Measurements from ENCODE around the gene DHFR2.
"Not testable (repeated sequence)": the region's sequence is repeated elsewhere in the genome, so short reads cannot be mapped to it uniquely, and the experiment has no call there.

The DHFR2 gene

DNA sequence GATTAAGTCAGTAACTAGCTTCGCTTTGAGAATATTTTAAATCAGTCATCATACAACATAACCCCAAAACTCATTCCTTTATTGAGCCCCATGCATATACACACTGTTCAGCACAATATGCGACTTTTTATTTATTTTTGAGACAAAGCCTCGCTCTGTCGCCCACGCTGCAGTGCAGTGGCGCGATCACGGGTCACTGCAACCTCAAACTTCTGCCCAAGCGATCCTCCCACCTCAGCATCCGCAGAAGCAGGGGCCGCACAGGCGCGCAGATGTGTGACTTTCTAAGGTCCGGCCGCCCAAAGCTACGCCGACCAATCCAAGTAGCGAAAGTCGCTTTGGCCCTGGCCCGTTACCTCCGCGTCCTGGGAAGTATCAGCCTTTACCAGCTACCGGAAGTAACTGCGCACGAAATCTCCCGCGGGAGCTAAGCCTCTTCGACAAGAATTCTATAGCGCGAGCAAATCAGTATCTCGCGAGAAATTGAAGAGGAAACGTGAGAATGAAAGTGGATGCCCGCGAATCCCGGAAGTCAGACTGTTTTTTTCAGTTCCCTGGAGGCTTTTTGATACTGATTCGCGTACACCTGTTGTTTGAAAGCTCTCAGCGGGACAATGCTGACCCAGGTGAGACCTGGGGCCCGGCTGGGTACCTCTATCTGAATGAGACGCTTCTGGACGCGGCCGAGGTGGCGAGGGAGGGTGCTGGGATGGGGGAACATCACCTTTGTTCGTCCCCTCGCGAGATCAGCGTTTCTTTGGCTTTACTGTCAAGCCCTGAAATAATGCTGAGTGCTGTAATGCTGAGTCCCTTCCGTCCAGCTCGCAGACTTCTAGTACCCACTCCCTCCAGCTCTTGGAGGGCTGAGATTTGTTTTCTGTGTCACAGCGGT, at the start of gene DHFR2, which contains the start of gene NSUN3:
Gene DHFR2, minus strand, starts transcription at position 404 of the 892 bp plus-strand sequence. CDS start 1,405 bp downstream, outside the sequence.
Gene NSUN3, plus strand, starts transcription at position 549 of the 892 bp plus-strand sequence. Its CDS starts 66 bp downstream, at position 615.
- DNase-seq (ENCODE audit: low read depth) = peak; percentile 97

DNA sequence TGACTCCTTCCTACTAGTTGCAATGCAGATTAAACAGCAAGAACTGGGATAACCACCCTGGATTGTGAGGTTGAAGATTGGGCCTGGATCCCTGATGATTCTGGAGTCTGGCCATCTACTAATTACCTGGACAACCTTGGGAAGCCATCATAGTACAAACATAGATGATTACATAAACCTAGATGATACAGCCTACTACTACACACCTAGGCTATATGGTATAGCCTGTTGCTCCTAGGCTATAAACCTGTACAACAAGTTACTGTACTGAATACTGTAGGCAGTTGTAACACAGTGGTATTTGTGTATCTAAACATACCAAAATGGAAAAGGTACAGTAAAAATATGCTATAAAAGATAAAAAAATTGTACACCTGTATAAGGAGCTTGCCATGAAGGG, 48.1 kb upstream of the DHFR2 start:
- DNase-seq (ENCODE audit: low read depth) = no peak

DNA sequence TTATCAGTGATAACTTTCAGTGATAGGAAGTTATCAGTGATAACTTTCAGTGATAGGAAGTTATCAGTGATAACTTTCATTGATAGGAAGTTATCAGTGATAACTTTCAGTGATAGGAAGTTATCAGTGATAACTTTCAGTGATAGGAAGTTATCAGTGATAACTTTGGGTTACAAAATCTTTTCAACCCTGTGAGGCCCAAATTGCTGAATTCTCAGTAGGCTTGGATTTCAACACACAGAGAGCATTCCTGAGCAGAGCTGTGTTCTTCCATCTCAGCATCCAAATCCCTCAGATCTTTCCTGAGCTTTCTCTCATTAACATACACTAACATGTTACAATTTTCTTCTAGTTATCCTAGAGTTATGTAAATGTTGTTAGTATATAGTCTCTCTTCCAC, 47.5 kb upstream of the DHFR2 start:
- not testable (repeated sequence) for DNase-seq (ENCODE audit: low read depth)

DNA sequence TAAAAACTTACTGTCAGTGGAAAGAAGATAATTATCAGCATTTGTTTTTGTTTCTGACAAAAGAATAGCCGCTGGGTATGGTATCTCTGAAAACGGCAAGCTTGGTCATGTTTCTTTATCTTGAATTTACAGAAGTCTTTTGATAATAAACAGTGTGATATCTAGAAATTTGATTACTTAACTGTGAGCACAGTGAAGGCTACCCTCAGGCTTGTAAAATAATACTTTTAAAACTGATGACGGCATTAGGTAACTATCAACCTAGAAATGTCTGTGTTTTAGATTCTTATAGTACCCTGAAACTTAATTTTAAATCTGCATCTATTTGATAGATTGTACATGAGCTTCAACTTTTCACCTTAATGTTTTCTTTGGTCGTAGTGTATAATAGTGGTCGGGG, 43.6 kb upstream of the DHFR2 start:
- DNase-seq (ENCODE audit: low read depth) = no peak

DNA sequence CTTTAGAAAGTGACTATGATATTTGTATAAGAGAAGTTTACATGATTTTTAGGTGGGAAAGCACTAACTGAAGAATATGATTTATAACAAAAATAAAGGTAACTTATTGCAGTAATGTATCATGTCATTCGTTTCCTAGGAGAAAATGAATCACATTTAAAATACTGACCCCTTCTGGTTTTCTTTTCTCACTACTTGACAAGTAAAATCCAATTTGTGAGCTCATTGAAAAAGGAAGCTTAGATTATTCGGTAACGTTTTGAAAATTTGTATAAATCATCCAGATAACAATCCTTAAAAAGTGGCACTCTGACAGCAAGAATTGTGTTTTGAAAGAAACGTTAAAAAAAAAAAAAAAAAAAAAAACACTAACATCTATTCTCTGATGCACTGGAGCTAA, 39.1 kb upstream of the DHFR2 start:
- DNase-seq (ENCODE audit: low read depth) = no peak

DNA sequence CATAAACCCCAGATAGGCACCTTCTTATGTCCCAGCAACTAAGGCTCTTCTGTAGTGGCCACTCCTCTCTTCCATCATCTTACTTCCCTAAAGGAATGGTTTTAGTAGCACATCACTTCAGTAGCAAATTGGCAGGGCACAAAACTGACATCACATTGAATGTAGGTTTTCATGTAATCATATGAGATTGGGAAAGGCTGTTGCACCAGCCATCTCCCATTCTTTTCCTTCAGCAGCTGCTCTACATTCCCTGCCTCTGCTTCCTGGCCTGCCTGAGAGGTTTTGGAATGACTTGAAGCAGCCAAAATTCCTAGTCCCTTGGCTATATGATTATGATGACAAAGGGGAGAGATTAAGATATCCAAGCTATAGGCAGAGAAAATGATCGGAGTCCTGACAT, 36.6 kb upstream of the DHFR2 start:
- DNase-seq (ENCODE audit: low read depth) = no peak

DNA sequence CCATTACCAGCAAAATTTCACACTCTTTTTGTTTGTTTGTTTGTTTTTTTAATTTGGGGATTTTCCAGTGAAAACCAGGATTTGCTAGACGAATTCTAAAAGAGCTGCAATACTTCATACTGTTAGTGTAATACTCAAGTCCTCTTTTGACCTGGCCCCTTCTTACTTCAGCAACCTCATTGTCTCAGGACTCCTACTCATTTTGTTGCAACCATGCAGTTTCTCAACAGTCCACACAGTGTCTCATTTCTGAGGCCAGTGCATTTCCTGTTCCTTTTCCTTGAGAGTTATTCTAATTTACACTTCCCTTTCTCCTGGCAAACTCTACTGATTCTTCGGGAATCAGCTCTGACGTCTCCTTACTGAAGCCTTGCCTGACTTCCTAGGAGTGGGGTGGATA, 35.7 kb upstream of the DHFR2 start:
- DNase-seq (ENCODE audit: low read depth) = no peak

DNA sequence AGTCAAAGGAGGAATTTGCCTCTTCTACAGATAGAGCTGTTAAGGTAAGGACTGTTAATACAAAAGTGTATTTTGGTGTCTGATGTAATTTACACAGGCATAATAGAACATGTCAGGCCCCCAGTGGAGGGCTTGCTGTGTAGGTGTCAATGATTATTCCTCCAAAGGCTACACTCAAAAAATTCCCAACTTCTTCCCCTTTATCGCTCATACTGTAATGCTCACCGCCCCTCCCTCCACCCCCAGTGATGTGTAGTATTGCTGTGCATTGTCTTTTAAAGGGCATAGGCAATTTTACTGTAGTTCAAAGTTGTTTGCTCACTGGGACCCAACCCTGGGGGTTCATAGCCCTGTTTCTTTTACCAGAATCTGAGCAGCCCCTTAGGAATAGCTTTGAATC, 32.4 kb upstream of the DHFR2 start:
- no peak for DNase-seq (ENCODE audit: low read depth)

DNA sequence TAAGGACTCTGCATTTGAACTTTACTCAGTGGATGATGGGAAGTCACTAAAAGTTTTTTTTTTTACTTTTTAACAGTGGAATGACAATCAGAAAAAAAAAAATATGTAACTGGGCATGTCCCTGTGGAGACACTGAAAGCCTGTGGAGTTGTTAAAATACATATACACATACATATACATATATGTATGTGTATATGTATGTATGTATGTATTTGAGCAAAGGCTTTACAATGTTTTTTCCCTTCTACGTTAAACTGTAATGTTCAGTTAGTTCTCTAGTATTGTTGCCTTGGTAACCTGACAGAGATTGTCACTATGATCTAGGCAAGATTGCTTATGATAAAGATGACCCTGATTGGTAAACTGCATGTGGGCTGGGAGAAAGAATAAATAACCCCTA, 30.4 kb upstream of the DHFR2 start:
- DNase-seq (ENCODE audit: low read depth) = no peak

DNA sequence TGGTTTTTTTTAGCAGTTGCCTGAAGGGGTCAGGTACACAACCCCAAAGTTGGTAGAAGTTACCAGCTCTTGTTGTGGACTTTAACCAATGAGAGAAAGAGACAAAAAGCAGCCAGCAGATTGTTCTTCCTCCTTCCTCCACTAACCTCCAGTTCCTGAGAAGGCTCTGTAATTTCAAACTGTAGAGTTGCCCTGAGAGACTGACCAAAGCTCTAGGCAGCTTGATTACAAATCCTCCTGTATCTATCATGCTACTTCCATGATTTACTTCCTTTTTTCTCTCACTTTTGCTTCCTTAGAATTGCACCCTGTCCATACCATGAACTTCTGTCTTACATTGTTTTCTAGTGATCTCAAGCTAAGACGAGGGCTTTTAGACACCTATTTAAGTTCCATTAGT, 29.4 kb upstream of the DHFR2 start:
- no peak for DNase-seq (ENCODE audit: low read depth)

DNA sequence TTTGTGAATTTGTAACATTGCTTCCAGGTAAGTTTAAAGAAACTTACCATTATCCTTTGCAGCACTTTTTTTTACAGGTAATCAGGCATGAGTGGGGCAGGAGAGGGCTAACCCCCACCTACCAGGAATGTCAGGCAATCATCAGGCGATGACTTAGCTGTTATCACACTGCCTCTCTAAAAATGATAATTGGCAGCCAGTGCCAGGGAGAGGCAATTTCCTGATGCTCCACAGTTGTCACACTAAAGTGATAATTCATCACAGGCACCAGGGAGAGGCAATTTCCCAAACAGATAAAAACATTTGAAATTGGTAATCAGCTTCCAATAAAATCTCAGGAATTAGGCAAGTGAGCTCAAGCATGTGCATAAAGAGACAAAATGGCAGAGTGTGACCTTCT, 26.4 kb upstream of the DHFR2 start:
- DNase-seq (ENCODE audit: low read depth) = no peak

DNA sequence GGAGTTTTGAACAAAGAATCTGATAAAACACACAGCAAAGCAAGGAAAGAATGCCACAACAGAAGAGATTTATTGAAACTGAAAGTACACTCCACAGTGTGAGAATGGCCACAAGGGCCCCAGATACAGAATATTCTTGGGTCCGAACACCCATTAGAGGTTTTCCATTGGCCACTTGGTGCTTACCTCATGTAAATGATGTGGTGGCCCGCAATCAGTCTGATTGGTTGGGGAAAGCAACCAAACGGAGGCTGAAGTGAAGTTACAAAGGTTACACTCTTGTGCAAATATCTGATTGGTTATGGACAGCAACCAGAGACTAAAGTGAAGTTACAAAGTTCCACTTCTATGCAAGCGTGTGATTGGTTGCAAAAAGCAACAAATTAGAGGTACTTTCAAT, 20.5 kb upstream of the DHFR2 start:
- no peak for DNase-seq (ENCODE audit: low read depth)

DNA sequence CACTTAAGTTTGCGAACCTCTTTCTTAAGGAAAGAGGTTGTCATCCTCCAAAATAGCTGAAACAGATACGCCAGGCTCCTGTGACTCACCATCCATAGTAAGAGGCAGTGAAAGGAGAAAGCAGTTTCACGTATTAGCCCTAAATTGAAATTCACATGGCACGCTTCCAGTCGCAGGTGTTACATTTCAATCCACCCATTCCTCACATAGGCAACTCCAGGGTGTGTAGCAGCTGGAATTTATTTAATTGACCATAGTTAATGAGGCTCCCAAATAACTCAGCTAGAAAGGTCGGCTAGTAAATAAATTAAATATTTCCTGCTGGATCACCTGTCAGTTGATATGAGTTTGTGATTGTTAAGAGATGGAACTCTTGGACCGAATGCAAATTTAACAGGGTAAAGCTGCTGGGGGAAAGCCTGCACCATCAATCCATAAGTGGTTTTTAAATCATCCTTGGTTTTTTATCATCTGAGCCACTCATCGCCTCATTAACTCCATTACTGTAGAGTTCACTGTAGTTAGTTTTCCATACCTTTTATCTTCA, 19.7 kb upstream of the DHFR2 start:
- DNase-seq (ENCODE audit: low read depth) = no peak

DNA sequence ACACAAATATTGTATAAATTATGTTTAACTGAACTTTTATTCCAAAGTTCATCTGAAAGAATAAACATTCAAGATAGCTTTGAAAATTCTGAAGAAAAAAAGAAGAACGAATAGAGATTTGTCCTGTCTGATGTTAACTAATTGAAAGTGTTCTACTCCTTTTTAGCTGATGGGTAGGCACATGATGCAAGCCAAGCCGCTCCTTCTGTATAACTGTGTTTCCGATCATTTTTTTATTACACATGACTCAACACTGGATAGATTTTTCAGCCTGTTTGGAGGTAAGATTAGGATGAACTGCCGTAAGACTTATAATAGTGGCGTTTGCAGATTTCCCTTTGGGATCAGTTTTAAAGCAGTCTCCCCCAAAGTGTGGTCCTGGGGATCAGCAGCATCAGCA, 19.2 kb upstream of the DHFR2 start:
- no peak for DNase-seq (ENCODE audit: low read depth)

DNA sequence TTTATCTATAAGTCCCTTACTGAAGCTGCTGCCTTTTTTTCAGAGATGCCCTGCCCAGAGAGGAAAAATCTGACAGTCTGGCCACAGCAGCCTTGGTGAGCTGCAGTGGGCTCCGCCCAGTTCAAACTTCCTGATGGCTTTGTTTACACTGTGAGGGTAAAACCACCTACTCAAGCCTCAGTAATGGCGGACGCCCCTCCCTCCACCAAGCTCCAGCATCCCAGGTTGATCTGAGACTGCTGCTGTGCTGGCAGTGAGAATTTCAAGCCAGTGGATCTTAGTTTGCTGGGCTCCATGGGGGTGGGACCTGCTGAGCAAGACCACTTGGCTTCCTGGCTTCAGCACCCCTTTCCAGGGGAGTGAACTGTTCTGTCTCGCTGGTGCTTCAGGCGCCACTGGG, 17.8 kb upstream of the DHFR2 start:
- DNase-seq (ENCODE audit: low read depth) = not testable (repeated sequence)

DNA sequence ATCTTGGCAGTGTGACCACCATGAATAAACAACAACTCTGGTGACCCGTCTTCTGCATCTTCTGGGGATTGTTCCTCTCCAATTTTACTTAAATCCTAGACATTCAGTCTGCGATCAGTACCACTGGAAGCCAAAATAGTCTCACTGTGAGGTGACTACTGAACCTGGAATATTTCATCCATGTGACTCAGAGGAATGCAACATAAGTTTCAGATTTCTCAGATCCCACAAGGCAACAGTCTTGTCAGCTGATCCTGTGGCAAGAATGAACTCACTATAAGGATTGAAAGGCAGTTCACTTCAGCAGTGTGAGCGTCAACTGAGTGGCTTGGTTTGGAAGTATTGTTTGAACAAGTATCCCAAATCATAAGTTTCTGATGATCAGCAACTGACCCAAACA, 13.3 kb upstream of the DHFR2 start:
- no peak for DNase-seq (ENCODE audit: low read depth)

DNA sequence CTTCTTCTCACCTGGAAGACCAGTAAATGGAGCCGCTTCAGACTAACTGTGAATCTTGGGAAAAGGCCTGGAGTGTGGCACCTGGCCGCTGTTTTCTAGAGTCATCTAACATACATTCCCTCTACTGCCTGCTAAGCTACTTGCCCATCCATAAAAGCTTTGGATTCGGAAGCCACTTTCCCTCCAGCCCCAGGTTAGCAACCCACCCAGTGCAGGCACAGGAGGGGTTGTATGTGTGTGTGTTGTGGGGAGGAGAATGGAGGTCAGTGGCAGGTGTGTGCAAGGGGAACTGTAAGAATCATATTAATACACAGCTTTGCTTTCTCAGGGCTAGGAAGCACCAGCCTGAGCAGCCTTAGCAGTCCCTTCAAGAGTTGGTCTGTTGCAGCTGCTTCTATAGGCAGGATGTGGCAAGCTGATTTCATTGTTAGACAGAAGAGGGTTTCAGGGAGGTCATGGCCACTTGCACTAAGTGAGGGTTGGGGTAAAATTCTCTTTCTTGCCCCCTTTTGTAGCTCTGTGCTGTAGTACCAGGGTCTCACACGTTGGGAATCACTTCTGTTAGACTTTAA, 9.1 kb upstream of the DHFR2 start:
- DNase-seq (ENCODE audit: low read depth) = no peak

DNA sequence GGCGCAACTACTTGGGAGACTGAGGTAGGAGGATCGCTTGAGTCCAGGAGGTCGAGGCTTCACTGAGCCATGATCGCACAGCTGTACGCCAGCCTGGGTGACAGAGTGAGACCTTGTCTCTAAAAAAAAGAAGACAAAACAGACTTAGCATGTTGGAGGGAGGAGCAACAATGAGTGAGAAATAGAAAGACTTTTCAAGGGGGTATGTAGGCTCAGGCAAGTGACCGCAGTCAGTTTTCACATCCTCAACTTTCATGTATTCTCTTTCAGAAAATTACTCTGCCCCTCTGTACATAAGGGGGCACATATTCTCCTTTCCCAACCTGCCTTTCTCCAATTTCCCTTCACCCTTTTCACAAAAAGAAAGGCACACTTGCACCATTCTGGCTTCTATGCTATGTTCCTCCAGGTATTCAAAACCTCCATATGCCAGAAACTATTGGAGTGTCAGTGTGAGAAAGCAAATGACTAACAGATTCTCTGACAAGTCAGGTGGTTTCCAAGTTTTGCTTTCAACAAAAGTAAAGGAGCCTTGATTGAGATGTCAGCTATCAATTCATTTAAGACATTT, 7.7 kb upstream of the DHFR2 start:
- DNase-seq (ENCODE audit: low read depth) = no peak

DNA sequence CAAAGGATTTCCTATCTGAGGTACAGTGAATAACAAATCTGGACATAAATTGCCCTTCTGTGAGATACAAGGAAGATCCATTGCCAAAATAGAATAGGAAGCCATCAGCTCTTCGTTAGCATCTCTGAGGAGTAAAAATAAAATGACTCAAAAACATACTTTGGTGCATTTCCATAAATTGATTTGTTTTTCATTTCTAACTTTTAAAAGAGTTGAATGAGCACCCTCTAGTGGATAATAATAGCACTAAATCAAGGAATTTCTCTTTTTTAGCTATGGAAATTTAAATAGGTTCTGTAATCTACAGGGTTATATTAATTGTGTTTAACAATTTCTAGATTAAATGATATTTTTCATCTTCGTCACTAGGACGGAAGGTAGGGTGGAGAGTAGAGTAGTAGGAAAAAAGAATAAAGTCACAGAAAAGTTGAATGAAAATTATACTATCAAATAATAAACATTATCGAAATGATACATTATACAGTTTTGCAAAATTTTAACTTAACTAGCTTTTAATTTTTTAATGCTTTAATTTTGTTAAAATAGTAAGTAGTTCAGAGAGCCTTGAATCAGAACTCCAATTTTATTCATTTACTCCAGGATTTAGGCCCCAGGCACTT, 6.6 kb upstream of the DHFR2 start:
- DNase-seq (ENCODE audit: low read depth) = peak; percentile 25

DNA sequence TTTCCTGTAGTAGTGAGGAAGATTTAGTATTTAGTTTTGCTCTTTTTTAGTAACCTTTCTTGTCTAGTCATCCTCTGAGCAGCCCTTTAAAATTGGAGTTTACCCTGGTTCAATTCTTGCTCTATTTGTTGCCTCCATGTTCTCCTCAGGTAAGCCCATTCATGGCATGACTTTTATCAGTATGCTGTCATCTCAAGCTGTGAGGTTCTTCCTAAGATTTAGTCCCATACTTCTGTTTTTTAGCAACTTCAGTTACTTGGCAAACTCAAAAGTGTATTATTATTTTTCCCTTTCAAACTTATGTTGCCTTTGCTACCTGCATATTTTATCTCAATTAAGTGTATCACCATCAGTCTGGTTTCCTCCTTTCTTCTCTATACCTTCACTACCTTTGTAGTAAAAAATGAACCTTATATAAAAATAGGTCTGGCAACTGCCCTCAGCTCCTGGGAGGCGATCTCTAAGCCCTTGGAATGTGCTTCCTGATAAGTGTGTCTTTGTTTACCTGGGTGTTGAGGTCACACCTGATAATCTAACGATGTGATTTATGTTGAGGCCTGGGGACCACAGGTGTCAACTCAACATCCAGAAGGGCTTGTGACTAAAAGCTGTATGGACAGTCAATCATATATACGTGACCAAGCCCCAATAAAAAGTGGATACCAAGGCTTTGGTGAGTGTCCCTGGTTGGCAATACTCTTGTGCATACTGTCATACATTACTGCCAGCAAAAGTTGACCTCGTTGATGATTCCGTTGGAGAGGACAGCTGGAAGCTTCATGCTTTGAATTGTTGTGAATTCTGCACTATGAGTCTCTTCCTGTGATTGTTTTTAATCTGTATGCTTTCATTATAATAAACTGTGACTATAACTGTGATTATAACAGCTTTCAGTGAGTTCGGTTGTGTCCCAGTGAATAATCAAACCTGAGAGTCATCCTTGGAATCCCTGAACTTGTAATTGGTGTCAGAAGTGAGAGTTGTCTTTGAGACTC, 4.1 kb upstream of the DHFR2 start:
- no peak for DNase-seq (ENCODE audit: low read depth)

DNA sequence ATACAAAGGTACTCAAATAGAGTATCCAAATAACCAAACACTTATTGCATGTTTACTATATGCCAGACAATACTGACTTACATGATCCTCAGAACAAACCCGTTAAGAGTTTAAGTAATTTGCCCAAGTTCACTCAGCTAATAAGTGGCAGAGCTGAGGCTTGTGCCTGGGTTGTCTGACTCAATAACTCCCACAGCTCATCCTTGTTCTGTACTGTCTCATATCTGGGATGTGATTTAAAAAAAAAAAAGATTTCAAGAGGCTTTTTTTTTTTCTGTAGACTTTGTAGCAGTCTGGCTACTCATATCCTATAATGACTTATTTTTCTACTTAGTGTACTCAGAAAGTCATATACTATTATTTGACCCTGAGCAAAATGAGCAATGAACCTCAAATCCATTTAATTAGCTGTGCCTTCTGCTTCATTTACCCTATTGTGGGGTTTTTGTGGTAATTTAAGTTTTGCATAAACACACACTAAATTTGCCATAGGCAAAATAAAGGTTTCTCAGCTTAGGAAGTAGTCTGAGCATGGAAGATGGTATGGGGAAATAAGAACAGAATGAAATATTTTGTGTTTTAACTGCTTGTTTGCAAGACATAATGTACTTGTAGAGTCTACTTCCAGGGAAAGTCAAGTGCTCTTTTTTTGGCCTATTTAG, 3.2 kb upstream of the DHFR2 start:
- no peak for DNase-seq (ENCODE audit: low read depth)
